Urothelium cell line (cell line): Measurements from ENCODE around the gene MAML3.

Experiments used
- DNase-seq: peaks from one replicate; pipeline ENCODE4 v3.0.0; 2011; ENCODE audit warnings: low spot score, mixed read lengths
- FAIRE-seq: peaks from 2 replicates; lab custom pipeline; 2011; peaks lifted over from hg19 to GRCh38; lab: Jason Lieb, UNC

Gene MAML3

DNA sequence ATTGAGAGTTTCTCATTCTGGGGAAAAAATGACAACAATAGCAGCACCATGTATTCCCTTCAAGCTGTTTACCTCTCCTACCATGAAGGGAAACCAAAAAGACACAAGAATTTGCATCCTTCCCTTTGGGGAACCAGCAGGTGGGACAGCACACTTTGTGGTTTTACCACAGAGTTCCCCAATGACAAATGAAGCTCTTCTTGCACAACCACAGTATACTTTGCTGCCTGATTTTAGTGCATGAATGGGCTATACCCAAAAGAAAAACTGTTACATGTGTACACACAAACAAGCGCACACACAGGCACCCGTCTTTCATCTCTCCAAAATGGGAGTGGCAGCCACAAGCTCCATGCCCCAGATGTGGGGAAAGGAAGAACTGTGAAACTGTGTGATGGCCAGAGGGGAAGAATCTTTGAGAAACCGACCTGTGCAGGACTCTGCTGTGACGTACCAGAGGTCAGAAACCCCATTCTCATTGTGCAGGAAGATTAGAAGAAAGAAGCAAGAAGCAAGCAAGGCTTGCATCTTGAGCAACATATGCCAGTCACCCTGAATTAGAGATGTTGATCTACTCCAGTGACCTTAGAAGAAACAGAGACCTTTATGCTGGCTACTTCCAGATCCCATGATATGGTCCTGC is 2.7 kb upstream of the MAML3 start:
- no peak for FAIRE-seq

GRCh38 chr4:140154572-140154891 is 548 bp upstream of the MAML3 start:
- DNase-seq (no peak), FAIRE-seq (no peak)

More for the DNA sequence above, 2.7 kb upstream of the MAML3 start:
- no peak for DNase-seq

- DNase-seq: no peak
- FAIRE-seq: no peak
These were observed 616 bp downstream of the MAML3 start for GRCh38 chr4:140153419-140153717.

GRCh38 chr4:140152751-140153418 is 1.1 kb downstream of the MAML3 start:
- FAIRE-seq (no peak), DNase-seq (no peak)

- no peak for FAIRE-seq
These were observed 1.8 kb downstream of the MAML3 start for GRCh38 chr4:140152013-140152703.

DNA sequence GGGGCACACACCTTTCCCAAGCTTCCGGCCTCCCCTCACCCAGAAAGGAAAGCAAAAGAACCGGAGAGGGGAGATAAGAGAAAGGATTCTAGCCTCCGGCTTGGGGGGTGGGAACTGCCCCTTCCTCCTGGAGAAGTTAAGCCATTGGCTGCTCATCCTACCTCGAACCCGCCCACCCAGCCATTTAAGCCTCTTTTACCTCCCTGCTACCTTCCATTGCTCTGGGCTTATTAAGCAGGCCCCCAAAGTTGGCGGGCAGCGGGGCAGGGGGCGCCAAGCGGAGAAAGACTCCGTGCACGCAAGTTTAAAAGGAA is 2.3 kb downstream of the MAML3 start:
- FAIRE-seq (no peak), DNase-seq (peak; percentile 77)

More at GRCh38 chr4:140152013-140152703, 1.8 kb downstream of the MAML3 start:
- DNase-seq: peak; percentile 79

DNA sequence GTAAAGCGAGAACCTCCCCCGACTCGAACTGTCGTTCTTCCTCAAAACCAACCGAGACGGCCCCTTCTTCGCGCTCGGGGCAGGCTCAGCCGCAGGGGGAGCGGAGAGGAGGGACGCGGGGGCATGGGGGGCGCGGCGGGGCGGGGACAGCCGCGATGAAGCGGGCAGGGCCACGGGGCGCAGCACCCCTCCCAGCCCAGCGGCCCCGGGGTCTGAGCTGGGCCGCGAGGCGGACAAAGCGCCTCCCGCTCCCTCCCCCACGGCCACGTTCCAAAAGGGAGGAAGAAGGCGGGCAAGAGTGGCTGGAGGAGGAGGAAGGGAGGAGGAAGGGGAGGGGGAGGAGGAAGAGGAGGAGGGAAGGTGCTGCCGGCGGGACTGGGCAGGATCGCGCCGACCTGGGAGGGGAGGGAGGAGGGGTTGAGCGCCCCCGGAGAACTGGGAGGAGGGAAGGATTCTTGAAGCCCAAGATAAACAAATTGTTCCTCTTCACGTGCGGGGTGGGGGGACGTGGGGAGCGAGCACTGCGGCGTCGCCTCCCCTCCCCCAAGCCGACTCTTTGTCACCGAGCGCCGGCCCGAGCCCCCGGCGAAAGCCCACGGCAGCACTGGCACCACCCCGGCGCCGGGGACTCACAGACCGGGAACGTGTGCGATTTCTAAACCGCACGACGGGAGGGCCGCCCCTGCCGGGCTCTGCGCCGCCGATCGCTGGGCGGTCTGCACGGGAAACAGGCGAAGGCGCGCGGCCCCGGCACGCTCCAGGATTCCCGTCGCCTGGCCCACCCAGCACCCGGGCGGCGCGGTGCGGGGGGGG is 2.9 kb downstream of the MAML3 start:
- DNase-seq: peak; percentile 85

GRCh38 chr4:140150636-140150885 is 3.4 kb downstream of the MAML3 start:
- FAIRE-seq (no peak), DNase-seq (no peak)

More for the DNA sequence above, 2.9 kb downstream of the MAML3 start:
- FAIRE-seq: peak; percentile 98

GRCh38 chr4:140149846-140150635 is 3.9 kb downstream of the MAML3 start:
- FAIRE-seq (no peak), DNase-seq (peak; percentile 61)

DNA sequence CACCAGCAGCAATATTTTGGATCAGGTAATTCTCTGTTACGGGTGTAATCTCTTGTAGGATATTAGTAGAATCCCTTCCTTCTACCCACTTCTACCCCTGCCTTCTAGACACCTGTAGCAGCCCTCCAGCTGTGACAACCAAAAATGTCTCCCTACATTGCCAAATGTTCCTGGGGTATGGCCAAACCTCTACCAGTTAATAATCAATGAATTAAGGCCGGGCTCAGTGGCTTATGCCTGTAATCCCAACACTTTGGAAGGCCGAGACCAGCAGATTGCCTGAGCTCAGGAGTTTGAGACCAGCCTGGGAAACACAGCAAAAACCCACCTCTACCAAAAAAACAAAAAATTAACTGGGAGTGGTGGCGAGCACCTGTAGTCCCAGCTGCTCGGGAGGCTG is 9.9 kb downstream of the MAML3 start:
- DNase-seq (no peak), FAIRE-seq (no peak)

DNA sequence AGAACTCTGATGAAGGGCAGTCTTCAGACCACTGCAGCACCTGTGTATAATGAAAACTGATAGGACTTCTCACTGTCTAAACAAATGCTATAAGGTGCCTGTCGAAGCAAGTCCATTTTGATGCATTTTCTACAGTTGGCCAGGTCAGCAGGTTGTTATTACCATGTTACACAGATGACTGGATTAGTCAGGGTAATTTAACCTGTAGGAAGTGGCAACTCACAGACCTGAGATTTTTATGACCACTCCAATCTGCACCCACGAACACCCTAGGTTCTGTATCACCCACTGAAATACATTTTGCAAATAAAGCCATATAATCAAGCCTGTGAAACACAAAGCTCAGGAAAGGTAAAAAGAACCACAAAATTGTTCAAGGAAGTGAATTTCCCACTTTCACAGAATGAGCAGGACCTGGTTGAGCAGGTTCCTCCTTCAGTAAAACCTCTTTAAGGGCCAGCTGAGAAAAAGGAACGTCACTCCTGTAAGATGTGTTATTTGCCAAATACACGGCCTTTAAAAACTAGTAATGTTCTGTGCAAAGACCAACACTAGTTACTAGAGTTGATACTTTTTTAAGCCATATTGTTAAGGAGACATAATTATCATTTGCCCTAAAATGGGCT is 12.7 kb downstream of the MAML3 start:
- FAIRE-seq (no peak), DNase-seq (no peak)

- FAIRE-seq (no peak), DNase-seq (no peak)
These were observed 13.4 kb downstream of the MAML3 start for GRCh38 chr4:140140566-140140965.

DNA sequence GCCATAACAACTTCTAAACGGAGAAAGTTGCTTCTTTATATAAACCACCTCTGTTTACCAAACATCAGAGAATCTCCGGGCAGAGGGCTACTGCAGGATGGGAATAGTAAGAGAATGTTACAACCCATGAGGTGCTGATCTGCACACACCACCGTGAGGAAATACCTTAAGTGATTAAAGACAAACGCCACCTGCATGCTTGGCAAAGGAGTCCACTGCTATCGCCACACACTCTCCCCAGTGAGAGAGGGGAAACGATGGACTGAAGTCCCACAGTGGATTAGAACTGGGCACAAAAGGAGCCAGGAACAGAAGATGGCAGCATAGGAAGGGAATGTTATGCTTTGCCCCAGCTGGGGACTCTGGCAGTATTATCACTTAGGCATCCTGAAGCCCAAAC is 15.6 kb downstream of the MAML3 start:
- FAIRE-seq (no peak), DNase-seq (no peak)

DNA sequence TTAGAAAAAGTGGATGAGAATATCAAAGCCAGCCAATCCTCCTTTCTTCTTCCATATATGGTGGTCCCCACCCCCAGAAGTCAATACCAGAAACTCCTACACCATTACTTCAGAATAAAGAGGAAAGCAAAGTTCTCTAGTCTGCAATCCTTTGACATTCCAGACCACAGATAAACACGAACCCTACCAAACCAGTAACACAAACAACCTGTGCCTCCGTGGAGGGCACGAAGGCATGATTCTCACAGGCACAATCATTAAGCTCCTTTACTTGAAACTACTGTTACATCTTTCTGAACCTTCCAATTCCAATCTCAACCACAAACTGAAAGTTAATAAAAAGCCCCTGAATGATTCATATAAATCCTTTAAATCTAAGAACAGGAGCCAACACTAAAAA is 16.3 kb downstream of the MAML3 start:
- FAIRE-seq (no peak), DNase-seq (no peak)

DNA sequence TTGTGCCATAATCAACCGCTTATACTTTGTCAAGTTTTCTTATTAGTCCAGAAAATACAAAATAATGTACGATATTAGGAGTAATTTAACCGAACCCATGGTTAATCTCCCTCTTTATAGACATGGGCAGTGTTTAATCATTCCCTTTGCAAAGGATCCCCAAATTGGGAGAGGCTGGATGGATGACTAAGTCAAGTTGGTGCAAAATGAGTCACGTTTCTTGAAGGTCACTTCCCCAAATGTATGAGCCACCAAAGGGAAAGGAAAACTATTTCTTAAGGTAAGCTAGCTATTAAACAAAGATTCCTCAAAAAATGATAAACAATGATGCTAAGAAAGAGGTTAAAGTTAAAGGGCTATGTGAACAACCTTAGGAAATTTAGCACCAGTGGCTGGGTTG is 17.5 kb downstream of the MAML3 start:
- no peak for FAIRE-seq
- peak; percentile 37 for DNase-seq

DNA sequence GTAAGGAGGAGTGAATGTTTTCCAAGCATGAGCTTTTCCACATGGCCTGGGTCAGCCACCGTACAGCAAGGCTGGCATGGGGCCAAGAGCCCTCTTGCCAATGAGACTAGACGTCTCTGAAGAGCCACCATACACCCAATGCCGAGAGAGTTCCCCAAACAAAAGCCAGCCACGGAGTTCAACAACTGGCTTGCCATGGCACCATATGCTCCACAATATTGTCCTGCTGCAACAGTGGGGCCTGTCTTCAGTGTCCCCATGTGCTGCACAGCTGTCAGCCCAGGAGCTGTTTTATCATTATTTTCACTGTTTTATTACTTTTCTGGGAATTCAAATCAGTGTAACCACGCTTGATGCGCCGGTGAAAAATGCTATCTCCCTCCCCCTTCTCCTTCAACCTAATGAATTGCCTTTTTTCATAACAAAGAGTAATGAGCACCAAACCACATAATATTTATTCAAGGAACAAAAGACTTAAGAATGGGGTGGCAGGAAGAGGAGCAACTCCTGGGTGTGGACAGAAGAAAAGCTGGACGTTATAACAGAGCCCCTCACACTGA is 18.4 kb downstream of the MAML3 start:
- FAIRE-seq (no peak), DNase-seq (no peak)

DNA sequence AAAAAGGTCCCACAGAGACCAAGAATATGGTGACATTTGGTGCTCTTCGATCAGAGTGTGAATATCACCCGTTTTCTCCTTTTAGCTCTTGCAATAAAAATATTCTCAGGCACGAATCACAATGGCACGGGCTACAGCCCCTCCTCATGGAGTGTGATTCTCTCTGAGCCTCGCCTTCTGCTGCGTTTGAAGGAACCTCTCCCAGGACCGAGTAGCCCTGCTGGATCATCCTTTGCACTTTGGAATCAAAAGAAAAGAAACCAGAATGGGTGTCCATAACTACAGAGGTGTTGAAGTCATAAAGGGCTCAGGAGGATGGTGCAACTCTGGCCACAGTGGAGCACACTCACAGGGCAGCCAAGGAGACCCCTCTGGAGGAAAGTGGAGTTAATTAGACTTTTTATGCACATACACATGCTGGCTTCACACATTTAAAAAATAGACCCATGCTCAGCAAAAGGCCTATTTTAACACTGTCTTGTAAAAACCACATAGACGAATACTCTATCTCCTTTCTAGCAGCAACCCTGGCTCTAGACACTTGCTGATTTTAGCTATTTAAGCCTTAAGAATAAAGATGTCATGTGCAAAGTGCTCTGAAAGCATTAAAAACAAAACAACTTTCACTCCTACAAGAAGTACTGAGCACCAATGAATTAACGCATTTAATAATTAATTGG is 19.1 kb downstream of the MAML3 start:
- DNase-seq: no peak
- no peak for FAIRE-seq

DNA sequence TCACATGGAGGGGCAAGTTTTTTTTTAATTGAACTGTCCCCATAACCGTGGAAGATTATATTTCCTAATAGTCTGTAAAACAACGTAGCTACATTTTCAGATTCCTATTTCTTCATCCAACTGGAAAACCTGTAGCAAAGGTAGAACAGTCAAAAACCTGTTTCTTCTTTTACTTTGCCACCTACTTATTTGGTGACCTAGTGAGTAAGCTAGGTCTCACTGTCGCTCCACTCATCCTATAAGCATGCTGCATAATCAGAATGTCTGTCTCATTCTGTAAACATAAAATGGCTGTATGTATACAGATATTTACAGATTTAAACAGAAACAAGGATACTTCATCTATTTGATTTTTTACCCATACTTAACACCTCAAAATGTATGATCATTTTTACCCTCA is 20.4 kb downstream of the MAML3 start:
- DNase-seq (no peak), FAIRE-seq (no peak)

- FAIRE-seq (no peak), DNase-seq (no peak)
These were observed 22.2 kb downstream of the MAML3 start for GRCh38 chr4:140131675-140132229.

DNA sequence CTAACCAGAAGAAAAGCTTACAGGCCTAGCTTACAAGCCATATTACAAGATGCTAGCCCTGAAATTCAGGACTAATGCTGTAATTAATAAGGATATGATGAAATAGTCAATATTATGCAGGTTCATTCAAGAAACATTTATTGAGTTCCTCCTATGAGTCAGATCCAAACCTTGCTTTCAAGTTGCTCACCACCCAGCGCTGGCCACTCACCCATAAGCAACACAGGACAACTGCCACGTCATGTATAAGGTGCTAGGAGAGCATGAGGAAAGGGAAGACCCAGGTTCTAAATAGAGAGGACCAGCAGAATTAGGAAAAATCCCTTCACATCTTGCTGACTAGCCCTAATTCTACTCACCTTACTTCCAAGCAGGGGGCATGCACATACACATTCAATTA is 23.3 kb downstream of the MAML3 start:
- FAIRE-seq (no peak), DNase-seq (no peak)
